Transverse colon (tissue), 4 donors: ENCODE data around the gene SOCS3. TPM values are rescaled to one million over a fixed set of nuclear protein-coding genes. Genes with fewer than 3 reads are reported as not detected.

Experiments used
- DNase-seq: peaks from one replicate; pipeline ENCODE4 v3.0.0-alpha.2; 2019
- H3K27ac ChIP-seq, 4 donors: fragments of 200-600 bp; sonication (generic); 2 replicates each; pipeline ENCODE4 v1.5.1; 2016 to 2018; ENCODE audit warnings: inconsistent platforms in 4 of 4
- H3K27me3 ChIP-seq: fragments of 200-600 bp; sonication (generic); 2 replicates; pipeline ENCODE4 v1.5.1; 2017; ENCODE audit warnings: inconsistent platforms
- H3K36me3 ChIP-seq, 4 donors: fragments of 200-600 bp; sonication (generic); 2 replicates each; pipeline ENCODE4 v1.5.1; 2017 to 2019; ENCODE audit warnings: inconsistent platforms in 4 of 4
- H3K4me1 ChIP-seq, 4 donors: fragments of 200-600 bp; sonication (generic); 2 replicates each; pipeline ENCODE4 v1.5.1; 2017 to 2020; ENCODE audit warnings: inconsistent platforms in 4 of 4
- H3K4me3 ChIP-seq, 4 donors: fragments of 200-600 bp; sonication (generic); 1 replicate in 1 of 4; 2 replicates in 3 of 4; pipeline versions ENCODE4 v1.5.1 to v1.6.1; 2017 to 2019; ENCODE audit warnings: inconsistent platforms in 4 of 4
- H3K9me3 ChIP-seq, 2 donors: fragments of 200-600 bp; sonication (generic); 2 replicates each; pipeline ENCODE4 v1.5.1; 2017 to 2019; ENCODE audit warnings: inconsistent platforms in 2 of 2
- CTCF ChIP-seq, 5 experiments: fragments of 200-600 bp in 3 of 5; fragments of 450-650 bp in 2 of 5; sonication (generic) in 3 of 5; IDR thresholded peaks; 1 replicate in 2 of 5; 2 replicates in 3 of 5; pipeline ENCODE4 v1.5.1; 2016 to 2017; ENCODE audit warnings: antibody characterized with exemption in 5 of 5, inconsistent platforms in 3 of 5, mild to moderate bottlenecking in 2 of 5, moderate library complexity in 1 of 5
- EP300 ChIP-seq: sonication (generic); formaldehyde crosslinking; IDR thresholded peaks from one replicate; pipeline ENCODE4 v1.6.1; 2017; ENCODE audit warnings: antibody characterized with exemption, low read depth
- POLR2A ChIP-seq: fragments of 450-650 bp; IDR thresholded peaks from one replicate; pipeline ENCODE4 v1.6.1; 2016; ENCODE audit warnings: antibody characterized with exemption, mild to moderate bottlenecking, moderate library complexity
- POLR2AphosphoS5 ChIP-seq, 3 donors: sonication (generic); formaldehyde crosslinking; IDR thresholded peaks; one replicate each; pipeline ENCODE4 v1.6.1; 2016; ENCODE audit warnings: antibody characterized with exemption in 3 of 3
- WGBS, 2 donors: methylation state at CpG; one replicate each; pipeline ENCODE4 v1.1.5; 2018; ENCODE audit warnings: low coverage in 1 of 2; 5-methylcytosine and 5-hydroxymethylcytosine counted together
- in situ Hi-C, 4 donors: fragments of 200-750 bp; cut with MboI; loops; one replicate each; pipeline versions ENCODE4 v1.15.0 to v1.15.1; 2017; ENCODE audit warnings: low sequenced_read_pairs in 3 of 4, low pct_ligation_motif_present in 1 of 4, low pct_unique_long_range_greater_than_20kb in 1 of 4
- intact Hi-C: fragments of 100-400 bp; cut with DNase I; formaldehyde crosslinking; loops from one replicate; pipeline ENCODE4 v1.15.1; 2023; ENCODE audit warnings: low total_unique reads
- total RNA-seq, 4 donors: library from RNA; depleted of rRNA; stranded (reverse); fragments of >200 nt; gene quantifications; one replicate each; pipeline ENCODE4 v1.1.0, GENCODE V29; 2016

The SOCS3 gene
- total RNA-seq, 4 donors from 2014 or later, result 22.3 to 230 (median 37.6) TPM

- peaks cover 26 to 48% (median 43%) of the 10 kb centered on the region in 4 donors for H3K4me1 ChIP-seq
- TF ChIP-seq CTCF (IDR thresholded peaks at IDR 0.05) (no peak), POLR2A (no peak), EP300 (no peak), POLR2AphosphoS5 (IDR thresholded peaks at IDR 0.05) (no peak)
- WGBS, 2 donors, result 83% methylated on average over 8 of the region's 8 CpGs; no CpG with 5 or more reads in 1 of the 2 donors
- no peaks in the 10 kb centered on the region for H3K27me3 ChIP-seq
- peaks cover 0 to 22% (median 9%) of the 10 kb centered on the region in 4 donors for H3K36me3 ChIP-seq
- no peak for DNase-seq
- H3K9me3 ChIP-seq, result no peaks in the 10 kb centered on the region
- in situ Hi-C loops, result no loop called here
- intact Hi-C loops, result no loop called here
- peak overlapping the region in 2 of 4 donors; percentile 77 to 86 for H3K27ac ChIP-seq
- H3K4me3 ChIP-seq, result no peak overlapping the region
Measured at GRCh38 chr17:78406920-78407319, 47.0 kb upstream of the SOCS3 start.

- H3K9me3 ChIP-seq, result no peaks in the 10 kb centered on the region
- peak overlapping the region in 1 of 4 donors; percentile 20 for H3K27ac ChIP-seq
- no peaks in the 10 kb centered on the region for H3K27me3 ChIP-seq
- TF ChIP-seq POLR2A, result no peak
- no peak overlapping the region for H3K4me3 ChIP-seq
- peaks cover 0 to 22% (median 10%) of the 10 kb centered on the region in 4 donors for H3K36me3 ChIP-seq
- no peak for DNase-seq
- intact Hi-C loops (no loop called here), in situ Hi-C loops (no loop called here)
- WGBS, 2 donors, result 92 to 100% methylated on average over 1 to 6 of the region's 6 CpGs
- peaks cover 22 to 43% (median 38%) of the 10 kb centered on the region in 4 donors for H3K4me1 ChIP-seq
Measured at GRCh38 chr17:78406396-78406795, 46.5 kb upstream of the SOCS3 start.

- TF ChIP-seq EP300 (no peak), POLR2A (no peak), CTCF (IDR thresholded peaks at IDR 0.05) (no peak), POLR2AphosphoS5 (IDR thresholded peaks at IDR 0.05) (no peak)
- Histone ChIP-seq H3K27me3 (no peaks in the 10 kb centered on the region), H3K9me3 (no peaks in the 10 kb centered on the region), H3K27ac (no peak overlapping the region), H3K4me1 (peaks cover 5 to 21% (median 16%) of the 10 kb centered on the region in 4 donors), H3K36me3 (peaks cover 0 to 43% (median 20%) of the 10 kb centered on the region in 4 donors), H3K4me3 (no peak overlapping the region)
- in situ Hi-C loops (no loop called here), intact Hi-C loops (no loop called here)
- no peak for DNase-seq
- 93 to 94% methylated on average over 3 to 14 of the region's 14 CpGs for WGBS, 2 donors
Measured at GRCh38 chr17:78403822-78404221, 43.9 kb upstream of the SOCS3 start.

- WGBS, 2 donors, result 78% methylated on average over 6 of the region's 8 CpGs; no CpG with 5 or more reads in 1 of the 2 donors
Measured at GRCh38 chr17:78401891-78402290, 42.0 kb upstream of the SOCS3 start.

GRCh38 chr17:78401246-78401645 is 41.4 kb upstream of the SOCS3 start:
- H3K36me3 ChIP-seq, result peaks cover 0 to 54% (median 22%) of the 10 kb centered on the region in 4 donors

More at GRCh38 chr17:78401891-78402290, 42.0 kb upstream of the SOCS3 start:
- TF ChIP-seq POLR2A, result no peak
- DNase-seq, result no peak
- peaks cover 0 to 7% (median under 1%) of the 10 kb centered on the region in 4 donors for H3K4me1 ChIP-seq
- in situ Hi-C loops, result no loop called here
- H3K27me3 ChIP-seq, result no peaks in the 10 kb centered on the region
- H3K9me3 ChIP-seq, result no peaks in the 10 kb centered on the region
- no peak overlapping the region for H3K4me3 ChIP-seq
- intact Hi-C loops, result no loop called here
- peaks cover 0 to 54% (median 22%) of the 10 kb centered on the region in 4 donors for H3K36me3 ChIP-seq
- H3K27ac ChIP-seq, result no peak overlapping the region

More at GRCh38 chr17:78401246-78401645, 41.4 kb upstream of the SOCS3 start:
- DNase-seq, result no peak
- no peak for TF ChIP-seq POLR2A
- TF ChIP-seq CTCF (IDR thresholded peaks at IDR 0.05), result no peak
- TF ChIP-seq POLR2AphosphoS5 (IDR thresholded peaks at IDR 0.05), result no peak
- TF ChIP-seq EP300, result no peak
- WGBS, 2 donors, result 69% methylated on average over 6 of the region's 6 CpGs; no CpG with 5 or more reads in 1 of the 2 donors
- H3K4me1 ChIP-seq, result peaks cover 0 to 5% (median 0%) of the 10 kb centered on the region in 4 donors
- no peaks in the 10 kb centered on the region for H3K9me3 ChIP-seq
- H3K27ac ChIP-seq, result no peak overlapping the region
- no peaks in the 10 kb centered on the region for H3K27me3 ChIP-seq
- intact Hi-C loops, result no loop called here
- H3K4me3 ChIP-seq, result no peak overlapping the region
- in situ Hi-C loops, result no loop called here
